ENCODE measurements around the gene PPWD1.
A peak's percentile ranks its signal among the peaks of the same experiment; 100 is the strongest.
"Not testable (repeated sequence)": the region's sequence is repeated elsewhere in the genome, so short reads cannot be mapped to it uniquely, and the experiment has no call there.

Gene PPWD1

GRCh38 chr5:65566505-65566904 lies 3.4 kb downstream of the PPWD1 start:
- H3K4me3 ChIP-seq (replicated peaks; ENCODE audit: low read depth, low read length) = no peak overlapping the region
- no peak for DNase-seq (ENCODE audit: low read depth)
- TF ChIP-seq CTCF (IDR thresholded peaks at IDR 0.05; ENCODE audit: low read length, missing control alignments) = no peak

GRCh38 chr5:65570598-65571226 lies 7.6 kb downstream of the PPWD1 start:
- H3K4me3 ChIP-seq (replicated peaks; ENCODE audit: low read depth, low read length) = no peak overlapping the region
- DNase-seq (ENCODE audit: low read depth) = no peak
- no peak for TF ChIP-seq CTCF (IDR thresholded peaks at IDR 0.05; ENCODE audit: low read length, missing control alignments)

GRCh38 chr5:65577141-65577540 lies 14.0 kb downstream of the PPWD1 start:
- H3K4me3 ChIP-seq (replicated peaks; ENCODE audit: low read depth, low read length) = no peak overlapping the region
- DNase-seq (ENCODE audit: low read depth) = no peak
- no peak for TF ChIP-seq CTCF (IDR thresholded peaks at IDR 0.05; ENCODE audit: low read length, missing control alignments)

GRCh38 chr5:65588694-65589093 lies 25.6 kb downstream of the PPWD1 start:
- TF ChIP-seq CTCF (IDR thresholded peaks at IDR 0.05; ENCODE audit: low read length, missing control alignments) = peak; percentile 14
- no peak overlapping the region for H3K4me3 ChIP-seq (replicated peaks; ENCODE audit: low read depth, low read length)
- DNase-seq (ENCODE audit: low read depth) = no peak

DNA sequence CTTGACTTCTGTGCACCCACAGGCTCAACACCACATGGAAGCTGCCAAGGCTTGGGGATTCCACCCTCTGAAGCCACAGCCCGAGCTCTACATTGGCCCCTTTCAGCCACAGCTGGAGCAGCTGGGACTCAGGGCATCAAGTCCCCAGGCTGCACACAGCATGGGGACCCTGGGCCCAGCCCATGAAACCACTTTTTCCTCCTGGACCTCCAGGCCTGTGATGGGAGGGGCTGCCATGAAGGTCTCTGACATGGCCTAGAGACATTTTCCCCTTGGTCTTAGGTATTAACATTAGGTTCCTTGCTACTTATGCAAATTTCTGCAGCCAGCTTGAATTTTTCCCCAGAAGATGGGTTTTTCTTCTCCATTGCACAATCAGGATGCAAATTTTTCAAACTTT lies 38.7 kb downstream of the PPWD1 start:
- not testable (repeated sequence) for DNase-seq (ENCODE audit: low read depth); H3K4me3 ChIP-seq (replicated peaks; ENCODE audit: low read depth, low read length)

DNA sequence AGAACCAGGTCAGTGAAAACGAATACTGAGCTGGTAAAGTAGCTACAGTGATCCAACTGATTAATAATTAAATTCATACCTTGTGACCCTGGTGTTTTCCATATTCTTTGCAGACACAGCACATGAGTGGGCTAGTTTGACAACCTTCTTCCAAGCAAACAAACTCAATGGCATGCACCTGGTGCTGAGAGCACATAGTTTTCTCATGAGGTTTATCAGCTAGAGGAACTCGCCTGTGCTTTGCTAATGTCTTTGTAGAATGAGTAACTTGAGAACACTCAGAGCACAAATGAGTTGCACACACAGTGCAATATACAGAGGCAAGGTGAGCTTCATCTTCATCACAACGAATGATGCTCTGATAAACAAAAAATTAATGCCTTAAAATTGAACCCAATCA lies 48.4 kb downstream of the PPWD1 start:
- DNase-seq (ENCODE audit: low read depth) = no peak
- H3K4me3 ChIP-seq (replicated peaks; ENCODE audit: low read depth, low read length) = no peak overlapping the region
- no peak for TF ChIP-seq CTCF (IDR thresholded peaks at IDR 0.05; ENCODE audit: low read length, missing control alignments)

DNA sequence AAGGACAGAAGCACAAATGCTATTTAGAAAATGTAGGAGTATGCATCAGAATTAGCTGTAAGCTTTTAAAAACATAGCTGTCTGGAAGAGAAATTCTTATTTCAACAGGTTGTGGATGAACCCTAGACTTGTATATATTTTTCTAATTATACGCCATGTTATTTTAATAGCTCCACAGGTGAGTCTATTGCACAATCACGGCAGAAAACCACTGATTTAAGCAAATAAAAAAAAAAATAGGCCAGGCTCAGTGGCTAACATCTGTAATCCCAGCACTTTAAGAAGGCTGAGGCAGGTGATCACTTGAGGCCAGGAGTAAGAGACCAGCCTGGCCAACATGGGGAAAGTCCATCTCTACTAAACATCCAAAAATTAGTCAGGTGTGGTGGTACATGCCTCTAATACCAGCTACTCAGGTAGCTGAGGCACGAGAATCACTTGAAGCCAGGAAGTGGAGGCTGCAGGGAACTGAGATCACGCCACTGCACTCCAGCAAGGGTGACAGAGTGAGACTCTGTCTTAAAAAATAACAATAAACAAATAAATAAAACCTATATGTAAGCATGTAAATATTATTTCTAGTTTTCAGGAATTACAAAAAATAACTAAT lies 49.3 kb downstream of the PPWD1 start:
- no peak for DNase-seq (ENCODE audit: low read depth)
- H3K4me3 ChIP-seq (replicated peaks; ENCODE audit: low read depth, low read length) = no peak overlapping the region
- TF ChIP-seq CTCF (IDR thresholded peaks at IDR 0.05; ENCODE audit: low read length, missing control alignments) = no peak
